ENCODE data around the gene PDCD7.
"Not testable (repeated sequence)": the region's sequence is repeated elsewhere in the genome, so short reads cannot be mapped to it uniquely, and the experiment has no call there.

The PDCD7 gene

DNA sequence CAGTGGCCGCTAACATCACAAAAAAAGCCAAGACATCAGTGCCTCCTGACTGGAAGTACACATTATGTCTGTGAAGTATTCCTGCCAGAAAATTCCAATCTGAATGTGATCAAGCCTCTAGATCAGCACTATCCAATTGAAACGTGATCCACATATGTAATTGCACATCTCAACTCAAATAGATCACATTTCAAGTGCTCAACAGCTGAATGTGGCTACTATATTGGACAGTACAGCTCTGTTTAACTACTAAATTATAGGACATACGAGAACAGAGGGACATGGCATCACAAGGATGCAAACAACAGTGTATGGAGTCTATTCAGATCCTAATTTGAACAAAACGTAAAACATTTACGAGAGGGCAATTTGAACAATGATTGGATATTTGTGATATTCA lies 18.1 kb downstream of the PDCD7 start:
- DNase-seq (ENCODE audit: low spot score) = no peak

DNA sequence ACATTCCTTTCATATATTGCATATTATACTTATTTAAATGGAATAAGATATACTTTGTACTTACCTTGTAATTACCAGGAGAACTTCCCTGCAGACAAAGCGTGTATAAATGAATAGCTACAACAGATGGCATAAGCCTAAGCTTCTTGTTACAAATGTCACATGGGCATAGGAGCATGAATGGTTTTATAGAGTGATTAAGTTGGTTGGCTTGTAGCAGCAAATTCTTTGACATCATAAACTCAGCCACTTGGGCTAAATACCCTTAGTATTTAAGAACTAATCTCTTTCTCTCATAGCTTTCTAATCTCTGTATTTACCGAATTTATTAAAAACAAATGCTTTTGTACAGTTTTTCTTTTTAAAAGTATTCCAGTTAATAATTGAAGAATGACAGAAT lies 18.5 kb downstream of the PDCD7 start, which contains the start of gene UBAP1L:
TSS of gene UBAP1L (minus strand) at position 115 of the 400 bp plus-strand sequence. CDS start 8,985 bp downstream, outside the sequence.
- no peak for DNase-seq (ENCODE audit: low spot score)

DNA sequence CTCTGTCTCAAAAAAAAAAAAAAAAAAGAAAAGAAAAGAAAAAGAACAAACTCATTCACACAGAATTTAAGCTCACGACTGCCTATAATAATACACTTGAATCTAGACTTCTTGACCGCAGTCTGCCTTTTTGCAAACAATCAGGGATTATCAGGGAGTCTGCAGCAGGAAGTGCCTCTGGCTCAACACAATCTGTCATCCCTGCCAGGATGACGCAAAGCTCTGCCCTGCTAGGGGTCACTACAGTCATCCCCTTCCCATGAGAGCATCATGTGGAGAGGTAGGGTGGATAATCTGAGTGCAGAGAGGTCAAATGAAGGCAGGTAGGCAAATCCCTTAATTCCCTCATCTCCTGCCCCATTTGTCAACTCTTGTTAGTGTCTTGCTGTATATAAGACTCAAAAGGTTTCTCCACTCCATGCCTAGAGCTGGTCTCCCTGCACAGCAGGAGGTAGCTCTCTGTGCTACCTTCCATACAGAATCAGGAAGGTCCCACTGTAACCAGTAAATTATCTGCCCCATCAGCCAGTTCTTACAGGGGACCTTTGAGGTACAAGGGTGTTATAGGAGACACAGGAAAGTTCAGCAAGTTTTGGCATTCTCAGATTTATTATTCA lies 22.8 kb downstream of the PDCD7 start:
- DNase-seq (ENCODE audit: low spot score) = no peak

DNA sequence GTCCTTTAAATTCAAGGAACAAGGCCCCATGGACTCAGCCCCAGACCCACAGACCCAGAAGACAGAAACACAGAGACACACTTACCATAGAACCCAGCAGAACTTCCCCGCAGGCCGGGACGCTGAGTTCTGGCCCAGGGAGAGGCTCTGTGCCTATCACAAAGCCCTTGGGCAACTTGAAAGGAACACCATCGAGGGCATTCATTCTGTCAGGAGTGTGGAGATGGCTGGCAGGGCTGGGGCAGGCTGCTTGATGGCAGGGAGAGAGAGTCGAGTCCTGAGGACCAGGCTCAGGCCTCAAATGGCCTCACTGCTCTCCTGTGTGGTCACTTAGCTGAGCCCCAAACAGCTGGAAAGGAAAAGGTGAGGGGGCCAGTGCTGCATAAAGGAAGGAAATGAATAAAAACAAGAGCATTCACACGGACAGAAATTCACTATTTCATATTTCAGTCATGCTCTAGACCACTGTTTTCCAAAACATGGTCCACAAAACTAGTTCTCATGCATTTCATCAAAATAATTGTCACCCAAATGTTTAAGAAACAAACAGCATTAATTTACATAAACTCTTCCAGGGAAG lies 27.5 kb downstream of the PDCD7 start:
- DNase-seq (ENCODE audit: low spot score) = no peak

DNA sequence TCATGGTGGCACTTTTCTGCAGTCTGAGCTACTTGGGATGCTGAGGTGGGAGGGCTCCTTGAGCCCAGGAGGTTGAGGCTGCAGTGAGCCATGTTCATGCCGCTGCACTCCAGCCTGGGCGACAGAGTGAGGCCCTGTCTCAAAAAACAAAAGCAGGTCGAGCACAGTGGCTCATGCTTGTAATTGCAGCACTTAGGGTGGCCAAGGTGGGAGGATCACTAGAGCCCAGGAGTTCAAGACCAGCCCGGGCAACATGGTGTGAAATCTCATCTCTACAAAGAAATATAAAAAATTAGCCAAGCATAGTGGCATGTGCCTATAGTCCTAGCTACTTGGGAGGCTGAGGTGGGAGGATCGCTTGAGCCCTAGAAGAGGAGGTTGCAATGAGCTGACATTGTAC lies 28.6 kb downstream of the PDCD7 start:
- DNase-seq (ENCODE audit: low spot score) = no peak

DNA sequence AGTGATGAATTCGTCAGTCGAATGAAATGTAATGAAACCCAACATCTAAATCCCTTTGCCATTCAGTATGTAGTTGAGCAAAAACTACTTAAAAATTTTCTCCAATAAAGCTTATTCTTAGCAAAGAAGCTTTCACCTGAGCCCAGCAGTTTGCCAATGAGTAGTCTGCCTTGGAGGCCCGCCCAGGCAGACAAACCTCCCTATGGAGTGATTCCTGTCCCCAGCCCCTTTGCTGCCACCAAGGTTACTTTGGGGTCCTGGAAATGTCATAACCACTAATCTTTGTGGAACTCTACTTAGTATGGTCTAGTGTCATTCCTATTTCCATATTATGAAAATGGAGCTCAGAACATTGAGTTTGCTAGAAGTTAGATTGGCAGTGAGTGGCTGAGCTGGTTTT lies 30.7 kb downstream of the PDCD7 start:
- no peak for DNase-seq (ENCODE audit: low spot score)

DNA sequence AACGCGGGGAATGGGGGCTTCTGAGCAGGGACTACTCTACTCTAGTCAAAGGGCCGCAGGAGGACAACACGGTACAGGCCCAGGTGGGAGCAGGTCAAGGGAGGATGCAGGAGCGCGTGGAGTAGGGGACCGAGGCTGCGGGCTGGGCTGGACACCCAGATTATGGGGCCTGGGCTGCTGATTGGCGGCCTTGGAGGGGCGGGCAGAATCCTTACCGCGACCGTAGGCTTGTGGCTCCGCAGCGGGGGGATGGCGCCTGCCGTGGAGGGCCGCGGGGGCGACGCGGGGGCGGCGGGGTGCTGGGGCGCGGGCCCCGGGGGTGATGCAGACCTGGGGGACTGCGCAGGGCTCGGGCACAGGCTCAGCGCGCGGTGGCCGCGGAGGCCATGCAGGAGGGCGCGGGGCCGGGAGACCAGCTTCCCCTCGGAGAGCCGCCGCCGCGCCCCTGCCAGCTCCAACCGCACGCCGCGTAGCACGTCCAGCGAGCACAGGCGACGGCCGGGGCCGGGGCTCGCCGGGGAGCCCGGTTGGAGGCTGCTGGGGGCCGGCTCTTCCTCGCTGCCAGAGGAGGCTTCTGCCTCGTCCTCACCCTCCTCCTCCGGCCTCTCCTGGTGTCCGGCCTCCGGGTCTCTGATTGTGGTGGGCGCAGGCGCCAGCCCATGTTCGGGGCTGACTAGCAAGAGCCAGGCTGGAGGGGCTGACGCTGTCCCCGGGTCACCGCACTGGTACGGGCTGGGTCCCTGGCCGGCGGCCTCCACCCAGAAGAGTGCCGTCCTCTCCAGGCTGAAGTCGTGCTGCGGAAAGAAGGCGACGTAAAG lies 31.5 kb downstream of the PDCD7 start:
- no peak for DNase-seq (ENCODE audit: low spot score)

DNA sequence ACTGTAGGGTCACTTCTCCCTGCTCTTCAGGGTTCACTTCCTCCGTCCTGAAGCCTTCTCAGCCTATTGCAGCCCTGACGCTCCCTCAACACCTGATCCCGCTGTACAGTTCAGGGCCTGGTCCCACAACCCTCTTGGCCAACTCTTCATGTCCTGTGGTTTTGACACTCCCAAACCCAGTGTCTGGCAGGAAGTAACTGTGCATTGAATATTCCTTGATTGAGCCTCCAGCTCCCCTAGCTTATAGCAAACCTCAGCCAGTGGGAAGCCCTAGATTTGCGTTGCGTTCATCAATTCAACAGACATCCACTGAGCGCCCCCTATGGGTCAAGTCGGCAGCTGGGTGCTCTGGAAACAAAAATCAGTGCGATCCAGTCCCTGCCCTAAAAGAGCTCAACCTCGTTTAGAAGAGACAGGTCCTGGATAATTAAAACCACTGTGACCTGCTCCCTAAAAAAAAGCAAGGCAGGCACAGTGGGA lies 32.2 kb downstream of the PDCD7 start:
- peak; percentile 92 for DNase-seq (ENCODE audit: low spot score)

DNA sequence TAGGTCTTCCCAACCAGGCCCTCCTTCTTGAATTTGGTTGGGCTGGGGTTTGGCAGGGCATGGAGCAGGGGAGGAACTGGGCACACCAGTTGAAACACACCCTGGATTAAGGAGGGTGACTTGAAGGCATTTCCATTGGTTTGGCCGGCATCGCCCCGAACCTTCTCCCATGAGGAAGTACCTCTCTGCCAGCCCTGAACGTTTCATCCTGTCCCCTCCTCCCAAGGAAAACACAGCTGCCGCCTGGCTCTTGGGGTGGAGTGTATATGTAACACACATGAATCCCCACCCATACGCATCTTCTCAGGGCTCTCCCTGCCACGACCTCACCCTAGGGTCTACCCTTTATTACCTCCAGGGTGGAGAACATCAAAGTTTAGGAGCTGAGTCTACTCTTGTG lies 33.2 kb downstream of the PDCD7 start:
- no peak for DNase-seq (ENCODE audit: low spot score)

DNA sequence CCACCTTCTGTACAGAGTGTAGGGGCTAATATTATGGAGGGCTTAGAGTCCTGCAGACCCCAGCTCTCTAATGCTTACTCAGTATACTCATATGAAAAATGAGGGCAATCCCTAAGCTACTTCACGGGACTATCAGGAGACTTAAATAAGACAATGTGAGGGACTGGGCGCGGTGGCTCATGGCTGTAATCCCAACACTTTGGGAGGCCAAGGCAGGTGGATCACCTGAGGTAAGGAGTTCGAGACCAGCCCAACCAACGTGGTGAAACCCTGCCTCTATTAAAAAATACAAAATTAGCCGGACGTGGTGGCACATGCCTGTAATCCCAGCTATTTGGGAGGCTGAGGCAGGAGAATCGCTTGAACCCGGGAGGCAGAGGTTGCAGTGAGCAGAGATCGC lies 33.8 kb downstream of the PDCD7 start:
- not testable (repeated sequence) for DNase-seq (ENCODE audit: low spot score)

DNA sequence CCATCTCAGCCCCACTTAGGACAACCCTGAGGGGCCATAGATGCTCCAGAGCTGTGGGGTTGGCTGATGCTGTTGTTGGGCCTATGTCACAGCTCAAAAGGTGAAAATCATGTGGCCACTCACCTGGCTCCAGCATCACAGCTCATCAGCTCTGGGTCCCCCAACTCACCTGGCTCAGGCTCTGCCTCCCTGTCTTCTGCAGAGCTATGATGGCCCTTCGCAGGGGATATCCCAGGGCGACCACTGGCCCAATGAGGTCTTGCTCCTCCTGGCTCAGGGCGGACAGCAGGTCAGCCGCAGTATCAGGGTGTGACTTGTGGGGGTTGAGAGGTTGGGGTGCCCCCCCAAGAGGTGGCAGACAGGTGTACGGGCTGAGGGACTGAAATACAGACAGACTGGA lies 34.3 kb downstream of the PDCD7 start:
- no peak for DNase-seq (ENCODE audit: low spot score)

DNA sequence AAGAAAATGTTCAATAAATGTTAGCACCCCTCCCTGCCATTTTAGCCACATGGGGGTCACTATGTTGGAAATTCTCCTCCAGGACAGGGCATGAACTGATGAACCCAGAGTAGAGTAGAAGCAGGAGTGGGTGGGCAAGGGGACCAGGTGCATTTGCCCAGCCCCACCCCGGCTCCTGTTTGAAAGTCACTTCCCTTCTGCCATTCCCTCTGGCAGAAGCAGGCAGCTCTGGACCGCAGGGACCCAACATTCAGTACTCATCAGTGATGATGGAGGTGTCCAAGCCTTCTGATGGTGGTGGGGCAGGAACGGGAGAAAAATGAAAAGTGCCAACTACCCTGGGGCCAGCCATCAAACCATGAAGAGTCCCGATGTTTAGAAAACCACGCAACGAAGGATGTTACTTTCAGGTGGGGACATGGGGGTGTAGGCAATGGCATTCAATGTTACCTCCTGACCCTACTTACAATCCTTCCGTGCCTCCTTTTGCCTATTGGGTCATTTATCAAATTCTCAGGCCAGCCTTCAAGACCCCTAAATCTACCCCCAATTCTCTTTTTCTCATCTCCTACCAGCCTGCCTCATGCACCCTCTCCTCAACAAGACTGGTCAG lies 35.9 kb downstream of the PDCD7 start:
- DNase-seq (ENCODE audit: low spot score) = no peak

DNA sequence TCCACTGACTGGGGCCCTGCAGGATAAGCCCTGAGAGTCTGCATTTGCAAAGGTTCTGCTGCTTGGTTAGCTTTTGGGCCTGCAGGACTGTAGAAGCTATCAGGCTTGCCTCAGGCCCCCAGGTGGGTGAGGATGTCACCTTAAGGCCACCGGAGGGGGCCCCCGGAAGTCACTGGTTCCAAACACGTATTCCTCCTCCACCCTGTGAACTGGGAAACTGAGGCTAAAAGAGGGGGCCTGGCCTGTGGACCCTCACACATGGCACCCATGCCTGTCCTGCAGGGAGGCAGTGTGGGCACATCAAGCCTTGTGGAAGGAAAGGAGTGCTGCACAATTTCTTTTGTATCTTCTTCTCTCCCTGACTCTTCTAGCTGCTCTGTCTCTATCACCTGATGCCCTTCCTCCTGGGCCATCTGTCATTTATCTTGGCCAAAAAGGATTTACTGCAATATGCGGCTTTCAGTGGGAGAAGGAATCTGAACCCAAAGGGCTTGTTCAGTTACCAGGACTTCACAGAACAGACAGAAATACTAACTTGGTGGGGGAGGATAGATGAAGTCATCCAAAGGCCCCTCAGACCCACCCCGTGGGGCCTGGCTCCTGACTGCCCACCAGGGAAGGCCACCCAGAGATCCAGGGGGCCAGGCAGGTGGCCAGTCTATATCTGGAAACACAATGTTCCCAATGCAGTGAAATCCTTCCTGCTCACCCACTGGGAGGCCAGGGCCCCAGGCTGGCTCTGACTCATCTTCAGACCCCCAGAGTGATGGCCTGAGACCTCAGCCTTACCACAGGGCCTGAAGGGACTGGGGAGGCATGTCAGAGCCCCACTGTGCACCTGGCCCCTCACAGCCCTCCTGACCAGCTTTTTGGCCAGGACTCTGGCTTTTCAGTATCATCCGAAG lies 36.9 kb downstream of the PDCD7 start:
- no peak for DNase-seq (ENCODE audit: low spot score)

DNA sequence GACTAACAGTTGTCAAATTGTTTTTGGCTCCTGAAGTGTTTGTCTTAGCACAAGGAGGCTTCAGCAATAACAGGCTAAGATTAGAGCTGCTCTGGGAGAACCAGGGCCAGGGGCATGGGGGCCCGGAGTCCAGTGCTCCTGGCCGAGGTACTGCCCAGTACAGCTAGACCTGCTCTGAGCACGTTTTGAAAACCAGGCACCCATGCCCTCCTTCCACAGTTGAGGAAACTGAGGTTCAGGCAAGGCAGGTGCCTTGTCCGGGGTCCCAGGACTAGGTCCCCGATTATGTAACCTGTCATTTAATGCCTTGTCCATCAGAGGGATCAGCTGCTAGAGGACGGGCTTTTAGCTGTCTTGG lies 37.9 kb downstream of the PDCD7 start:
- DNase-seq (ENCODE audit: low spot score) = no peak

DNA sequence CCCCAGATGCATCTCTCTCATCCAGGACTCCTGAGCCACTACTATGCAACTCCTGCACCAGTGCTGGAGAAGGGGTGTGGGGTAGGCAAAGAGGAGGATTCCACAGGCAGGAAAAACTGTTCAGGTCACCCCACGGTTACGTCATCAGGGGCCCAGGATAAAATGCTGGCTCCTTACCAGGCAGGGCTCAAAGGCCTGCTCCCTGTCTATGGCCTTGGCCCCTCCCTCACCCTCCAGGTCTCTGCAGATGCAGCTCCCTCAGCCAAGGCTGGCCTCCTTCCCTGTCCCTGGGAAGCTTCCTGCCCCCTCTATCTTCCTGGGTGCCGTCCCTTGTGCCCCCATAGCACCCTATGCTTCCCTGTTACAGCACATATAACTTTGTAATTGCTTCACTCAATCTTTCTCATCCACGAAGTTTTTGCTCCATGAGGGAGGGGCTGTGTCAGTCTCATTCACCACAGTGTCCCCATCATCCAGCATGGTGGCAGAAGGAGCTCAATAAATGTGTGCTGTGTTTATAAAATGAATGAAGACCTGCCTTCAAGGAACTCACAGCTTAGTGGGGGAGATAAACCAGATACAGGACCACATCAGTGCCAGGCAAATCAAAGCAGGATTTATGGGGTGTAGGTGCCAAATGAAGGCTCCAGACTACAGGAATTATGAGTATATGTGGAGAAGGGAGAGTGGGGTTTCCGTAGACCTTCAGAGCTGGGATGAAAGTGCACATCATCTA lies 38.4 kb downstream of the PDCD7 start:
- no peak for DNase-seq (ENCODE audit: low spot score)

DNA sequence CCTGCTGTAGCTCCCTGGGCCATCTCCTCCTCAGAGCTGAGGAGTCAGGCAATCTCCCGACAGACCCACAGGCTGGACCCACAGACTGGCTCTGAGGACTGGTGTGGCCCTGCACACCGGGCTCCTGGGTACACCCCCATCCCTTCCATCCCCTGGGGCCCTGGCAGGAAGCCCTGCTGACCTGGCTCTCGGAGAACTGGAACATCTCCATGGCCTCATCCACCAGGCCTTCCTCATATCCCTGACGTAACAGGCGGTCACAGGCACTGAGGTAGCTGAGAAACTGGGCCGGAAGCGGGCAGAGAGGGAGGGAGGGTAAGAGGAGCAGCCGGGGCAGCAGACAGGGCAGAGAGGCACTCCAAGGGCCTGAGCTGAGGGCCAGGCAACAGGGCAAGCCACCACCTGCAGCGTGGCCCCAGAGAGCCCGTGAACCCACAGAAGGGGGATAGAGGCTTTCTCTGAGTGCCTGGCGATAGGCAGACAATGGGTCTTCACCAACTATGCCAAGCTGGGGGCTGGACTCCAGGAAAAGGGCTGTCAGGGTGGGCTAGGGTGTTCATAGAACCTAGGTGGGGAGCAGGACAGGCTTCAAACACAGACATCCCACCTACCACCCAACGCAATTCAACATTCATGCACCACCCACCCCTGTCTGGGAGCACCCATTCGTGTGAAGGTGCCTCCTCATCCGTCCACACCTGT lies 39.2 kb downstream of the PDCD7 start:
- no peak for DNase-seq (ENCODE audit: low spot score)

DNA sequence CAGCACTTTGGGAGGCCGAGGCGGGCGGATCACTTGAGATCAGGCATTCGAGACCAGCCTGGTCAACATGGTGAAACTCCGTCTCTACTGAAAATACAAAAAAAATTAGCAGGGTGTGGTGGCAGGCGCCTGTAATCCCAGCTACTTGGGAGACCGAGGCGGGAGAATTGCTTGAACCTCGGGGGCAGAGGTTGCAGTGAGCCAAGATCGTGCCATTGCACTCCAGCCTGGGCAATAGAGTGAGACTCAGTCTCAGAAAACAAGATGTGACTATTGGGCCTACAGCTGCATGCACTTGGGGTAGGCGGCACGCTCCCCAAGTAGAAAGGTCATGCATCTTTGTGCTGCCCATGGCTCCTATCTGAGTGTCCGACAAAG lies 39.8 kb downstream of the PDCD7 start:
- DNase-seq (ENCODE audit: low spot score) = not testable (repeated sequence)

DNA sequence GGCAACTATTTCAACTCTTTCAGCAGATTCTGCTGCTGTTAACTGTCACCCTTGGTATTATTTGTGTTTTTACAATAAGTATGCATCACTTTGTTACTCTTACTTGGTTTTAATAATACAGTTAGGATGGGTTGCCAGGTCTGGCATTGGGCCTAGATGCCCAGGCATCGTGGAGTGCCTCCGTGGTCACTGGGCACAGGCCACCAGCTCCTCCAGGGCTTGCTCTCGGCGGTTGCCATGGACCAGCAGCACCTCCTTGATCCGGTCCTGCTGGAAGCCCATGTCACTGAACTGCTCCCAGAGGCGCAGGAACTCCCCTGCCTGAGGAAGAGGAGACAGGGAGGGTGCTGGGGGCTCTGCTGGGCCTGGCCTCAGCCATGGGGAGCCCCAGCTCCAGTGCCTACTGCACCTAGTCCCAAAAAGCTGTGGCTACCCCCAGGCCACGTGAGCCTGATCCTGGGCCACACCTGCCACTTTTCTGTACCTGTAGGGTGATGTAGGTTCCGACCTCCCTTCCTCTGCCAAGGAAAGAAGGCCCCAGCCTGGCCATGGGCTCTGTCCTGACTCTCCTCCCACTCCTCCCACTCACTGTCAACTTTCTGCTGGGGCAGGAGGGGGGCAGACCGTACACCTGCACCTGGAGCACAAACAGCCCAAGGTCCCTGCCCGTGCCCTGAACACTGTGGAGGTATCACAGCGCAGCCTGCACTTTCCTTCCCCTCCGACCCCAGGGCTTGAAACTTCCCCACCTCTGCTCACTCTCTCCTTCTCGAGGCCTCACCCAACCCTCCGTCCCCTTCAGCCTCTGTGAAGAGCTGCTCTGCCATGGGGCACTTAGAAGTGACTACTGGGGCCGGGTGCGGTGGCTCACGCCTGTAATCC lies 40.5 kb downstream of the PDCD7 start:
- DNase-seq (ENCODE audit: low spot score) = no peak

DNA sequence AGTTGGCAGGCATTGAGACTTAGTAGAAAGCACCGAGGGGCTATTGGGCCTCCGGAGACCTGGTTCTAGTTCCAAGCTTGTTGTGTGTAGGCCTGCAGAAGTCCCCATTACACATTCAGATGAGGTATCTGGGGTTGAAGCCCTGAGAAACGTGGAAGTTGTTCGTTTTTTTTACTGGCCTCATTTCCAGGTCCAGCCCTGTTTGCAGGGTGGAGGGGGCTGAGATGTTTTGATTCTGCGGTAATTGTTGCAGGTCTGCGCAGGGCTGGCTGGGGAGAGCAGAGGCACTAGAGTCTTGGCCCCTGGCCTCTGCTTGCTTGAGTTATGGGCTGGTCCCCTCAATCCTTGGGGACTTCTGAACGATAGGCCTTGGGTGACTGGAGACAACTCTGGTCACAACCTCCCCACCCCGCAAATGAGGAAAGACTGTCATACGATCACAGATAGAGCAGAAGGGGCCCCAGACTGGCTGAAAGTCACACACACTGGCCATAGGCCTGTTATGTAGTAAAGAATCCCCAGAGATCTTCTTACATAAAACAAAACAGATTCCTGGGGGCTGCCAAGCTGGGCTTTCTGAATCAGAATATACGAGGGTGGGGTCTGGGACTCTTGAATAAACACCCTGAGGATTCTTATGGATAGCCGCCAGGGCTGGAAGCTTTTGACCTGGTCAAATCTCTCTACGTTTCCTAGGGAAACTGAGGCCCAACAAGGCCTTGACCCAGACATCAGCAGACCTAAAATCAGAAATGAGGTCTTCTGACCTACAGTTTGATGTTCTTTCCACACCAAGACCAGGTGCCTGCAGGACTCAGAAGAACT lies 41.5 kb downstream of the PDCD7 start:
- DNase-seq (ENCODE audit: low spot score) = no peak
